H1 (cell line): ENCODE results near the gene PTGES3L. TPM values are rescaled to one million over a fixed set of nuclear protein-coding genes. Genes with fewer than 3 reads are reported as not detected.

ENCODE experiments used
- EP300 ChIP-seq, 2 experiments: IDR thresholded peaks; 1 replicate in 1 of 2; 2 replicates in 1 of 2; pipeline ENCODE4 v1.6.1; 2011 to 2012; ENCODE audit warnings: low read depth in 2 of 2, low read length in 2 of 2, mild to moderate bottlenecking in 2 of 2, borderline replicate concordance in 1 of 2, inconsistent platforms in 1 of 2, moderate library complexity in 1 of 2
- polyA plus RNA-seq, 7 experiments: library from polyadenylated mRNA; depleted of rRNA in 3 of 7; stranded (reverse) in 5 of 7; unstranded in 2 of 7; fragments of >200 nt in 5 of 7; fragments of 200-250 nt in 2 of 7; gene quantifications; 1 replicate in 5 of 7; 2 replicates in 1 of 7; 4 replicates in 1 of 7; pipeline versions ENCODE4 v1.2.1 to v1.2.3, GENCODE V29; 2011 to 2013; ENCODE audit warnings: missing spikeins in 2 of 7, mixed read lengths in 2 of 7
- total RNA-seq: library from RNA; stranded (reverse); fragmentation: NEBNext Ultra II Directional; extraction: Animal tissue kit (Norgen Biotek cat#: 25700); gene quantifications from 2 replicates; pipeline ENCODE4 v1.2.1, GENCODE V29; 2021

PTGES3L gene
- total and polyA plus RNA-seq, 2 of the 8 experiments (the other 6 are each of a cell fraction or from before 2014, with no cell fraction given): 3.0 to 3.6 TPM

GRCh38 chr17:43024407-43025289, 44.8 kb upstream of the PTGES3L start, which contains the start of gene RND2 (continued):
- 0 out of 3 replicates have a peak, but pooled peaks of 1 of the 2 experiments have one; percentile 53 for TF ChIP-seq EP300 (IDR thresholded peaks at IDR 0.05; ENCODE audit: borderline replicate concordance in 1 of 2, low read depth in 2 of 2, low read length in 2 of 2)
- TF ChIP-seq, all 59 proteins: peak for 20
